ENCODE measurements around the gene TSR3. TPM values are rescaled to one million over a fixed set of nuclear protein-coding genes. Genes with fewer than 3 reads are reported as not detected.

The TSR3 gene
- total RNA-seq, 2 donors from 2014 or later = 70.5 to 98.8 TPM

- ATAC-seq (no peak), DNase-seq (no peak)
- 66 to 79% methylated on average over 7 to 12 of the region's 12 CpGs for WGBS, 2 donors
- H3K27ac ChIP-seq = no peak overlapping the region
- intact Hi-C loops (cut with DNase I) = no loop called here
- no peaks in the 10 kb centered on the region for H3K36me3 ChIP-seq (replicated peaks in 1 of 2; ENCODE audit: insufficient read depth in 1 of 2, low read depth in 2 of 2)
- no peak overlapping the region for H3K4me3 ChIP-seq
- H3K4me1 ChIP-seq = peaks cover 19% of the 10 kb centered on the region
- no peak for TF ChIP-seq POLR2A (IDR thresholded peaks at IDR 0.05)
- no peak for TF ChIP-seq CTCF (IDR thresholded peaks at IDR 0.05)
- no peaks in the 10 kb centered on the region for H3K9me3 ChIP-seq
- no peaks in the 10 kb centered on the region for H3K27me3 ChIP-seq
Measured at GRCh38 chr16:1305823-1306222, 45.9 kb downstream of the TSR3 start.

- TF ChIP-seq CTCF (IDR thresholded peaks at IDR 0.05) (no peak), POLR2A (IDR thresholded peaks at IDR 0.05) (no peak)
- intact Hi-C loops (cut with DNase I) = no loop called here
- 63 to 75% methylated on average over 11 to 12 of the region's 12 CpGs for WGBS, 2 donors
- H3K27ac ChIP-seq = no peak overlapping the region
- H3K4me1 ChIP-seq = peaks cover 57% of the 10 kb centered on the region
- no peaks in the 10 kb centered on the region for H3K27me3 ChIP-seq
- H3K9me3 ChIP-seq = no peaks in the 10 kb centered on the region
- H3K36me3 ChIP-seq (replicated peaks in 1 of 2; ENCODE audit: insufficient read depth in 1 of 2, low read depth in 2 of 2) = no peaks in the 10 kb centered on the region
- no peak for ATAC-seq
- no peak overlapping the region for H3K4me3 ChIP-seq
- no peak for DNase-seq
Measured at GRCh38 chr16:1301562-1301961, 50.1 kb downstream of the TSR3 start.

GRCh38 chr16:1300664-1301476 is 50.8 kb downstream of the TSR3 start:
- Histone ChIP-seq H3K4me3 (no peak overlapping the region), H3K27ac (no peak overlapping the region), H3K4me1 (peaks cover 59% of the 10 kb centered on the region), H3K27me3 (no peaks in the 10 kb centered on the region), H3K9me3 (no peaks in the 10 kb centered on the region), H3K36me3 (replicated peaks in 1 of 2; ENCODE audit: insufficient read depth in 1 of 2, low read depth in 2 of 2) (no peaks in the 10 kb centered on the region)
- peak; percentile 79 for ATAC-seq
- intact Hi-C loops (cut with DNase I) = no loop called here
- peak; percentile 74 to 84 (median 80) for DNase-seq
- WGBS, 2 donors = 0 to 7% methylated on average over 1 to 42 of the region's 42 CpGs
- TF ChIP-seq CTCF (IDR thresholded peaks at IDR 0.05) = peak; percentile 75 to 90 (median 82)
- TF ChIP-seq POLR2A (IDR thresholded peaks at IDR 0.05) = no peak

- TF ChIP-seq CTCF (IDR thresholded peaks at IDR 0.05) (no peak), POLR2A (IDR thresholded peaks at IDR 0.05) (no peak)
- intact Hi-C loops (cut with DNase I) = no loop called here
- peak overlapping the region in 2 of 4 donors; percentile 5 to 70 for H3K27ac ChIP-seq
- DNase-seq (no peak), ATAC-seq (no peak)
- H3K9me3 ChIP-seq = no peaks in the 10 kb centered on the region
- H3K4me1 ChIP-seq = peaks cover 59% of the 10 kb centered on the region
- WGBS, 2 donors = 43 to 44% methylated on average over 11 to 12 of the region's 12 CpGs
- H3K27me3 ChIP-seq = no peaks in the 10 kb centered on the region
- no peak overlapping the region for H3K4me3 ChIP-seq
- no peaks in the 10 kb centered on the region for H3K36me3 ChIP-seq (replicated peaks in 1 of 2; ENCODE audit: insufficient read depth in 1 of 2, low read depth in 2 of 2)
Measured at GRCh38 chr16:1299868-1300203, 51.8 kb downstream of the TSR3 start.

Other genes with a start within 250 kb of the TSR3 start
- gene CACNA1H, start 198.8 kb downstream of the TSR3 start, total RNA-seq = 10 to 100 TPM in 1 of 2 donors, 1 to 10 TPM in 1; 7.3 to 15.2 TPM
- not detected for gene TPSG1, start 126.6 kb downstream of the TSR3 start, total RNA-seq
- gene TPSB2, start 121.7 kb downstream of the TSR3 start, total RNA-seq = 10 to 100 TPM in 1 of 2 donors, 1 to 10 TPM in 1; 4.4 to 21.8 TPM
- gene TPSAB1, start 111.2 kb downstream of the TSR3 start, total RNA-seq = 10 to 100 TPM; 23.6 to 53.4 TPM
- 1 to 10 TPM in 1 of 2 donors, not detected in 1; 1.6 TPM for gene TPSD1, start 95.8 kb downstream of the TSR3 start, total RNA-seq
- gene UBE2I, start 42.2 kb downstream of the TSR3 start, total RNA-seq = 10 to 100 TPM; 25.9 to 81.7 TPM
- 10 to 100 TPM in 1 of 2 donors, 1 to 10 TPM in 1; 7.0 to 20.8 TPM for gene BAIAP3, start 18.2 kb downstream of the TSR3 start, total RNA-seq
- gene GNPTG, start 53 bp upstream of the TSR3 start, total RNA-seq = 10 to 100 TPM; 38.1 to 98.2 TPM
- 10 to 100 TPM; 11.2 to 21.4 TPM for gene UNKL, start 62.8 kb upstream of the TSR3 start, total RNA-seq
- gene UQCC4, start 68.9 kb upstream of the TSR3 start, total RNA-seq = 1 to 10 TPM in 1 of 2 donors, under 1 TPM in 1; 0.99 to 3.9 TPM
- not detected for gene PERCC1, start 79.2 kb upstream of the TSR3 start, total RNA-seq
- gene CCDC154, start 92.7 kb upstream of the TSR3 start, total RNA-seq = 1 to 10 TPM; 2.1 to 2.3 TPM
- gene CLCN7, start 123.2 kb upstream of the TSR3 start, total RNA-seq = 100 to 1,000 TPM in 1 of 2 donors, 10 to 100 TPM in 1; 27.2 to 115 TPM
- not detected for gene PTX4, start 137.1 kb upstream of the TSR3 start, total RNA-seq
- gene TELO2, start 141.5 kb upstream of the TSR3 start, total RNA-seq = 10 to 100 TPM; 25.4 to 76.5 TPM
- 10 to 100 TPM; 23.6 to 25.1 TPM for gene TMEM204, start 181.8 kb upstream of the TSR3 start, total RNA-seq

All from body of pancreas (tissue), 4 donors.